Measurements from ENCODE around the gene ESR2. TPM values are rescaled to one million over a fixed set of nuclear protein-coding genes. Genes with fewer than 3 reads are reported as not detected.
"Not testable (repeated sequence)": the region's sequence is repeated elsewhere in the genome, so short reads cannot be mapped to it uniquely, and the experiment has no call there.

ESR2 gene
- total RNA-seq, 1 donor from 2014 or later, result 0.06 TPM

DNA sequence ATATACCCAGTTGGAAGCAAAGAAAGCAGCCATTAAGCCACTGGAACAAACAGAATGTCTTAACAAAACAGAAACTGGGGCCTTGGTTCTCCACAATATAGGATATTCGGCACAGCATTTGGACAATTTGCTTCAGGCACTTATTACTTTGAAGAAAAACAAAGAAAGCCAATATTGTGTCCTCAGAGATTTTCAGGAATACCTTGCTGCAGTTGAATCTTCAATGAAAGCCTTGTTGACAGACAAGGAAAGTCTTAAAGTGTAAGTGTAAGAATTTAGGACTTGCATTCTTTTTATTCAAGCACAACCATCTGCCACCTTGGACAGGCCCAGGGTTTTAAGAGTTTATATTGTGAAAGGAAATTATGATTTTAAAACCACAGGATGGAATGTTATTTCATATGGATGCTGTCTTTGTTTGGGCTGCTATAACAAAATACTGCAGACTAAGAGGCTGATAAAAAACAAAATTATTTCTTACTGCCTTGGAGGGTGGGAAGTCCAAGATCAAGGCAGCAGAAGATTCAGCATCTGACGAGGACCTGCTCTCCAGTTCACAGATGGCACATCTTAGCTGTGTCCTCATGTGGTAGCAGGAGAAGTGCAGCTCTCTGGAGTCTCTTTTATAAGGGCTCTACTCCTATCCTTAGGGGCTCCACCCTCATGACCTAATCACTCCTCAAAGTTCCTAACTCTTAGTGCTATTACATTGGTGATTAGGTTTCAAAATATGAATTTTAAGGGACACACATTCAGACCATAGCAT, 244.4 kb downstream of the ESR2 start:
- DNase-seq (ENCODE audit: extremely low read depth, low read depth, low spot score), result no peak

DNA sequence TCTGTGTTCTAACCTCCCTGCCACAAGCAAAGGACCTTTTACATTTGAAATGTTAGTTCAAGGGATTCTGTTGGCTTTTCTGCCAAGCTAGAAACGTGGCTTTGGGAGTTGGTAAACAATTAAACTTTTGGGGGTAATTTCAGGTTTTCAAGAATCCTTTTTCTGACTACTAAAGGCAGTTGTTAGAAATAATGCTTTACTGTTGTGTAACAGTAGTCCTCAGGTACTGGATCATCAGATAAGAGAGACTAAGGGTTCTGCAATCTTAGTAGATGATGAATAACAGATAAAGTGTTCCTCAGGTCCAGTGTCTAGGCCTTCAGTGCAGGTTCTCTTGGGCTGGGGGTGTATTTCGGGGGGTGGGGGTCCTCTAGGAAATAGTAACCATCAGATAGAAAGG, 249.1 kb downstream of the ESR2 start:
- DNase-seq (ENCODE audit: extremely low read depth, low read depth, low spot score), result no peak

DNA sequence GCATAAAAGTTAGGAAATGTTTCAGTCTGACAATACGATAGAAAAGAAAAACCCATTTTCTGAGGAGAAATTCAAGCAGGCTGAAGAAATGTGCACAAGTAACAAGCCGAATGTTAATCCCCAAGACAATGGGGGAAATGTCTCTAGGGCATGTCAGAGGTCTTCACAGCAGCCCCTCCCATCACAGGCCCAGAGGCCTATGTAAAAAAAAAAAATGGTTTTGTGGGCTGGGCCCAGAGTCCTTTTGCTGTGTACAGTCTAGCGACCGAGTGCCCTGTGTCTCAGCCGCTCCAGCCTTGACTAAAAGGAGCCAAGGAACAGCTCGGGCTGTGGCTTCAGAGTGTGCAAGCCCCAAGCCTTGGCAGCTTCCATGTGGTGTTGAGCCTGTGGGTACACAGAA, 250.9 kb downstream of the ESR2 start:
- DNase-seq (ENCODE audit: extremely low read depth, low read depth, low spot score), result not testable (repeated sequence)

DNA sequence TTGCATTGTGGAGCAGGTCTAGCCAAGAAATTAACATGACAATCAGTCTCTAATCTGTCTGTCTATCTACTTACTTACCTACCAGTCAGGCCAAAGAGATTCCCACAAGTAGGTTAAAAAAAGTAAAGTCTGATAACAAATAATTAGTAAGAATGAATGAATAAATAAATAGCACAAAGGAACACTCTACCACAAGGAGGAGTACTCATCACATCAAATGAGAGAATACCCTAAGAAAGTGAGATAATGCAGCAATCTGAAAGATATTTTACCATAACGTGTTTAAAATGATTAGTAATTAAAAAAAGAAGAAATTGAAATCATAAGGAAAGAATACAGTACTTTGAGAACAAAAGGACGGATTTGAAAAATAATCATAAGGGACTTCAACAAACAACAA, 254.1 kb downstream of the ESR2 start:
- no peak for DNase-seq (ENCODE audit: extremely low read depth, low read depth, low spot score)

DNA sequence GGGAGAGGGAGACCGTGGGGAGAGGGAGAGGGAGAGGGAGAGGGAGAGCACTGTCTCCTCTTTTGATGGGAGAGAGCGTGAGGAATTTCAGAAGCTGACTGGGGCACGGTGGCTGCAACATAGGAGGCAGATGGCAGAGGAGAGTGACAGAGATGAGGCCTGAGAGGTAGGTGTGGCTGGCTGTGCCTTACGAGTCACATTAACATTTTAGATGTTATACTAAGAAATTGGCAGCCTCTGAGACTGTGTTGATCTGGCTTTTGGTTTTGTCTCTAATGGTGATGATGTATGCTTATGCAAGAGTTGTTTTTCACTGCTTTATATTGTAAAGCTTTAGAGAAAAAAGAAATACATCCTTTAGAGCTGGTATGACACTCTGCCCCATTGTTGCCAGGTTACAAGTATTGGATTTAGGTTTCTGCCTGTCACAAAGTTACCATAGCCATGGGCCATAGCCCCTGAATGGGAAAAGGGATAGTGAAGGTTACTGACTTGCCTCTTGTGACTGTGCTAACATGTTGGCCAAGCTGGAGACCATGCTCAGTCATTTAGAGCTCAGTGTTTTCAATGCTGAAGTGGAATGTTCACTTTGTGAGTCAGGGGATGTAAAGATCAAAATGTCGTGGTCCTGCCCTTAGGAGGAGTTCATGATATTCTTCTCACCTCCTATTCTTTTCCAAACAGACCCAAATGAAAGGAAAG, 255.2 kb downstream of the ESR2 start:
- no peak for DNase-seq (ENCODE audit: extremely low read depth, low read depth, low spot score)

DNA sequence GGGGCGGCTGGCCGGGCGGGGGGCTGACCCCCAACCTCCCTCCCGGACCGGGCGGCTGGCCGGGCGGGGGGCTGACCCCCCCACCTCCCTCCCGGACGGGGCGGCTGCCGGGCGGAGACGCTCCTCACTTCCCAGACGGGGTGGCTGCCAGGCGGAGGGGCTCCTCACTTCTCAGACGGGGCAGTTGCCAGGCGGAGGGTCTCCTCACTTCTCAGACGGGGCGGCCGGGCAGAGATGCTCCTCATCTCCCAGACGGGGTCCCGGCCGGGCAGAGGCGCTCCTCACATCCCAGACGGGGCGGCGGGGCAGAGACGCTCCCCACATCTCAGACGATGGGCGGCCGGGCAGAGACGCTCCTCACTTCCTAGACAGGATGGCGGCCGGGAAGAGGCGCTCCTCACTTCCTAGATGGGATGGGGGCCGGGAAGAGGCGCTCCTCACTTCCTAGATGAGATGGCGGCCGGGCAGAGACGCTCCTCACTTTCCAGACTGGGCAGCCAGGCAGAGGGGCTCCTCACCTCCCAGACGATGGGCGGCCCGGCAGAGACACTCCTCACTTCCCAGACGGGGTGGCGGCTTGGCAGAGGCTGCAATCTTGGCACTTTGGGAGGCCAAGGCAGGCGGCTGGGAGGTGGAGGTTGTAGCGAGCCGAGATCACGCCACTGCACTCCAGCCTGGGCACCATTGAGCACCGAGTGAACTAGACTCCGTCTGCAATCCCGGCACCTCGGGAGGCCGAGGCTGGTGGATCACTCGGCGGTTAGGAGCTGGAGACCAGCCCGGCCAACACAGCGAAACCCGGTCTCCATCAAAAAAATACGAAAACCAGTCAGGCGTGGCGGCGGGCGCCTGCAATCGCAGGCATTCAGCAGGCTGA, 256.1 kb downstream of the ESR2 start:
- not testable (repeated sequence) for DNase-seq (ENCODE audit: extremely low read depth, low read depth, low spot score)

DNA sequence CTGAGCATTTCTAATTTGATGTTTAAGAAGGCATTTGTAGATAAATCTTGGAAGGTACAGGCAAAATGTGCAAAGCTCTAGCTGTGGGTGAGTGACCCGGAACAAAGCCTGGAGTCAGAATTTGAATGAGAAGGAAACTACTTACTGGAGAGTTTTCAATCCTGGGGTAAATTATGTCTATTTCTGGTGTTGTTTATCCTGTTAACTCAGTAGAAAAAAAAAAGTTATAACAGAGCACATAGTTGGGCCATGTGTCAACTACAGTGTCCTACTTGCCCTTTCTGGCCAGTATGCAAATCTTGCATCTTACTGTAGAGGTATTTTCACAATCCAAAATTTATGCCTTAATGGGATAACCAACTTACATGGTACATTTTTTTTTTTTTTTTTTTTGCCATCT, 259.0 kb downstream of the ESR2 start:
- no peak for DNase-seq (ENCODE audit: extremely low read depth, low read depth, low spot score)

Other genes starting within 250 kb of the ESR2 start
- gene MTHFD1, start 94.0 kb upstream of the ESR2 start, total RNA-seq, result 34.1 and 43.3 TPM in 2 replicates
- gene AKAP5, start 171.1 kb upstream of the ESR2 start, total RNA-seq, result 0.48 and 0.76 TPM in 2 replicates
- 2.6 and 4.1 TPM in 2 replicates for gene ZBTB25, start 209.5 kb upstream of the ESR2 start, total RNA-seq
- 31.0 and 34.2 TPM in 2 replicates for gene ZBTB1, start 210.4 kb upstream of the ESR2 start, total RNA-seq
- gene HSPA2, start 246.4 kb upstream of the ESR2 start, total RNA-seq, result 5.2 and 14.5 TPM in 2 replicates